ENCODE measurements around the gene CORO2B.

GRCh38 chr15:68560501-68561113, 18.2 kb upstream of the CORO2B start:
- TF ChIP-seq YY1 (IDR thresholded peaks at IDR 0.05; ENCODE audit: low read depth) = no peak
- TF ChIP-seq ELF1 (IDR thresholded peaks at IDR 0.05) = no peak
- TF ChIP-seq POLR2AphosphoS5 (IDR thresholded peaks at IDR 0.05; ENCODE audit: low read depth, low read length) = no peak
- no peak for TF ChIP-seq CTCF (IDR thresholded peaks at IDR 0.05)
- TF ChIP-seq MXI1 (IDR thresholded peaks at IDR 0.05; ENCODE audit: low read depth, low read length) = no peak
- TF ChIP-seq MAX (IDR thresholded peaks at IDR 0.05; ENCODE audit: low read depth) = no peak
- TF ChIP-seq GATA2 (CRISPR knock-in tag; IDR thresholded peaks at IDR 0.05) = no peak
- no peak for TF ChIP-seq EZH2phosphoT487 (IDR thresholded peaks at IDR 0.05; ENCODE audit: borderline replicate concordance, low read depth)
- no peak for TF ChIP-seq REST (IDR thresholded peaks at IDR 0.05; ENCODE audit: low read depth, low read length)
